Neural progenitor cell (in vitro differentiated cells): Measurements from ENCODE around the gene SPATA16. TPM values are rescaled to one million over a fixed set of nuclear protein-coding genes. Genes with fewer than 3 reads are reported as not detected.

Experiments used
- DNase-seq: peaks from one replicate; pipeline ENCODE4 v3.0.0-alpha.2; 2016; ENCODE audit warnings: low spot score
- H2AFZ ChIP-seq: fragments of 200-600 bp; sonication (generic); replicated peaks from 2 replicates; pipeline ENCODE4 v1.6.1; 2016; ENCODE audit warnings: antibody characterized with exemption
- H3F3A ChIP-seq: fragments of 200-600 bp; sonication (generic); 2 replicates; pipeline ENCODE4 v1.6.1; 2016; ENCODE audit warnings: antibody characterized with exemption, low read depth
- H3K27ac ChIP-seq: fragments of 200-600 bp; sonication (generic); 2 replicates; pipeline ENCODE4 v1.5.1; 2016; ENCODE audit warnings: mild to moderate bottlenecking
- H3K27me3 ChIP-seq: fragments of 200-600 bp; sonication (generic); 2 replicates; pipeline ENCODE4 v1.6.1; 2016; ENCODE audit warnings: mild to moderate bottlenecking, moderate library complexity
- H3K36me3 ChIP-seq: fragments of 200-600 bp; sonication (generic); 2 replicates; pipeline ENCODE4 v1.5.1; 2016
- H3K4me1 ChIP-seq: fragments of 200-600 bp; sonication (generic); 2 replicates; pipeline ENCODE4 v1.6.1; 2016; ENCODE audit warnings: mixed run types
- H3K4me2 ChIP-seq: fragments of 200-600 bp; sonication (generic); 2 replicates; pipeline ENCODE4 v1.6.1; 2016
- H3K4me3 ChIP-seq: fragments of 200-600 bp; sonication (generic); 2 replicates; pipeline ENCODE4 v1.5.1; 2016
- H3K79me2 ChIP-seq: fragments of 200-600 bp; sonication (generic); 2 replicates; pipeline ENCODE4 v1.6.1; 2016; ENCODE audit warnings: low read depth
- H3K9ac ChIP-seq: fragments of 200-600 bp; sonication (generic); 2 replicates; pipeline ENCODE4 v1.6.1; 2016
- H3K9me3 ChIP-seq: fragments of 200-600 bp; sonication (generic); 2 replicates; pipeline ENCODE4 v1.5.1; 2016; ENCODE audit warnings: low read depth
- H4K20me1 ChIP-seq: fragments of 200-600 bp; sonication (generic); 2 replicates; pipeline ENCODE4 v1.6.1; 2016; ENCODE audit warnings: low read depth
- H3K27ac Mint-ChIP-seq: 3 replicates; pipeline ENCODE4 v1.8.0; 2021; ENCODE audit warnings: mixed read lengths
- H3K27me3 Mint-ChIP-seq: 2 replicates; pipeline ENCODE4 v1.8.0; 2022; ENCODE audit warnings: low read depth, mild to moderate bottlenecking, inconsistent platforms, moderate library complexity, mixed read lengths; ENCODE audit not compliant: insufficient read depth
- H3K36me3 Mint-ChIP-seq: 3 replicates; pipeline ENCODE4 v1.8.0; 2021; ENCODE audit warnings: mixed read lengths
- H3K4me1 Mint-ChIP-seq: 3 replicates; pipeline ENCODE4 v1.8.0; 2021; ENCODE audit warnings: mixed read lengths
- H3K4me3 Mint-ChIP-seq: 3 replicates; pipeline ENCODE4 v1.8.0; 2021; ENCODE audit warnings: mild to moderate bottlenecking, moderate library complexity, mixed read lengths
- H3K9me3 Mint-ChIP-seq: 3 replicates; pipeline ENCODE4 v1.8.0; 2020; ENCODE audit warnings: mixed read lengths
- EZH2phosphoT487 ChIP-seq: fragments of 200-600 bp; sonication (generic); IDR thresholded peaks from 2 replicates; pipeline ENCODE4 v1.6.1; 2017; ENCODE audit warnings: antibody characterized with exemption
- total RNA-seq: library from RNA; depleted of rRNA; stranded (reverse); fragments of >200 nt; gene quantifications from 2 replicates; pipeline ENCODE4 v1.2.3, GENCODE V29; 2015; ENCODE audit warnings: low replicate concordance

The SPATA16 gene
- total RNA-seq, 1 donor from 2014 or later, result not detected

DNA sequence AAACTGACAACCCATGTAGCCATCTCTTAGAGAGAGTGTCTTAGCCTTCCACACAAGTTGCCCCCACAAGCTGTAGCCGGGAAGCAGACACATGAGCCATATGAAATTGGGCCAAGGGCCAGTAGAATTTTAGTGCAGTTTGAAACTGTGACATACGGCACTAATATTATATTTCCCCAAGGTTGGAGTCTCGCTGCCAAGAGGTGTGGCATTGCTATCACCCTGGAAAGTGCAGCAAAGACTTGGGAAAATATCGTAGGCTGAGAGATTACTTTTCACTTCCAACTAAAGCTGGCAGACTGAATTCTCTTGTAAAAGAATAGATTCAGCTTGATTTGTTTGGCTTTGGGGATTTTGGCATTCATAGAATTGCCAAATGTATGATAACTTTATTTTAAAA is 301.4 kb downstream of the SPATA16 start:
- H3K27me3 ChIP-seq, result no peaks in the 10 kb centered on the region
- H3K4me2 ChIP-seq, result no peak overlapping the region
- H3K4me1 Mint-ChIP-seq, result no peaks in the 10 kb centered on the region
- H3F3A ChIP-seq, result no peaks in the 10 kb centered on the region
- no peaks in the 10 kb centered on the region for H4K20me1 ChIP-seq
- H3K27ac ChIP-seq, result no peak overlapping the region
- no peaks in the 10 kb centered on the region for H3K9me3 ChIP-seq
- no peak overlapping the region for H2AFZ ChIP-seq
- H3K27ac Mint-ChIP-seq, result no peak overlapping the region
- no peak for DNase-seq
- H3K36me3 ChIP-seq, result no peaks in the 10 kb centered on the region
- no peak overlapping the region for H3K4me3 Mint-ChIP-seq
- peaks cover 2% of the 10 kb centered on the region for H3K27me3 Mint-ChIP-seq
- no peaks in the 10 kb centered on the region for H3K79me2 ChIP-seq
- no peak overlapping the region for H3K9ac ChIP-seq
- H3K4me1 ChIP-seq, result no peaks in the 10 kb centered on the region
- no peaks in the 10 kb centered on the region for H3K36me3 Mint-ChIP-seq
- H3K9me3 Mint-ChIP-seq, result peaks cover 5% of the 10 kb centered on the region
- no peak for TF ChIP-seq EZH2phosphoT487
- no peak overlapping the region for H3K4me3 ChIP-seq
